GM19099 (cell line): ENCODE data around the gene FEZ2.

ENCODE experiments used
- POLR2A ChIP-seq: IDR thresholded peaks from 3 replicates; pipeline ENCODE4 v1.6.1; 2011; ENCODE audit warnings: low read depth; ENCODE audit not compliant: insufficient read length; ENCODE audit errors: extremely low read depth

The FEZ2 gene

DNA sequence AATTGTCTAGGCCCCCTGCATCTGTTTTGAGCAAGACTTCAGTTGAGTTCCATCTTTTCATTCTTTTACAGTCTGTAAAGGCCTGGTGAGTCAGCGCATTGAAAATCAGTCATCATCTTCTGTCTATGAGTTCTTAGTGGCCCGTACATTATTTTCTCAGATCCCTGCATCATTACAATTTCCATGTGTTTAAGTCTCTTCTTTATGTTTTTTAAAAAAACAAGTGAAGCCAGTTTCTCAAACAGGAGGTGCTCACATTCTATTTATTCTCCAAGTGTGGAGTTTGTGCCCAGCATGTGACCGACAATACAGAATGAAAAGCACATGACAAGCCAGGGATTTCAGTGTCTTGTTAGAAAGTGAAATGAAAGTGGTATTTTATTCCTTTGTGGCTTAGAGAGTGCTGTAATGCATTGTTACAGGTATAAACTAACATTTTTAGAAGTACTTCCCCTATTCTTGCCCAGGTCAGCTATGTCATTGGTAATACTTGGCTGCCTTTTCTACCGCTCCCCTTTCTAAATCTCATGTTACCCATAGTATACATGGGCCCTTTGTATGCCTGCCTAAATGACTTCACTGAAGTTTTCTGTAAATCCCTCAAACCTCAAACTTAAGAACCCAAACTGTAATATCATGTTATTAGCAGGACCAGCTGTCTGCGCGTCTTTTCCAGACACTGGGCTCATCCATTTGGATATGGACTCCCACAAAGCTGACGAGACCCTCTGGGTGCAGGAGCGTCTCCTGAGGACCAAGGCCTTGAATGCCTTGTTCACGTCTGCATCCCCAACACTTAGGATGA is 67.6 kb downstream of the FEZ2 start:
- TF ChIP-seq POLR2A = no peak

DNA sequence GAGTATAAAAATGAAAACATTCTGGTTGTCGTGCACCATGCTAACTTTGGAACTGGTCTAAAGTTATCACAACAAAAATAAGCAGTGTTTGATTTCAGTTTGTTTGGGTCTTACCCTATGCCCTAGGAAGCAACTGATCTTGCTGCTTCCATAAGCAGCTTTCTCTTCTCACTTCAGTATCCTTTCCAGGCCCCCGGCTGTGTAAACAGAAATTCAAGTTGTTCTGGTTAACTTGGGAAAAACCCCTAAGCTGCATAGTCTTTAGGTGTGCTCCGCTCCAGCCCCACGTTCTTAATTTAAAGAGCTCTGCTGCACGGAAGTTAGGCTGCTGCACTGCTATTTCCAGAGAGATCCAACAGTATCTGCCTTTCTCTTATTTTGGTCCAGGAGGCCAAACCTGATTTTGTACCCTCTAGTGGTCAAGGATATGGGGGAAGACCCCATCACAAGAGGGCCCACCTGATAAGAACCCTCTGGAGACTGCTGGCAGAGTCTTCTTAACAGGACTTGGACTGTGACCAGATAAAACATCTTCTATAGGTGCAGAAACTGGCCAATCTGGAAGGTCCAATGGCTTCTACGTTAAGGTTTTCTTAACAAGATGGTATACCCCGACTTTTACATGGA is 69.1 kb downstream of the FEZ2 start:
- TF ChIP-seq POLR2A = no peak

DNA sequence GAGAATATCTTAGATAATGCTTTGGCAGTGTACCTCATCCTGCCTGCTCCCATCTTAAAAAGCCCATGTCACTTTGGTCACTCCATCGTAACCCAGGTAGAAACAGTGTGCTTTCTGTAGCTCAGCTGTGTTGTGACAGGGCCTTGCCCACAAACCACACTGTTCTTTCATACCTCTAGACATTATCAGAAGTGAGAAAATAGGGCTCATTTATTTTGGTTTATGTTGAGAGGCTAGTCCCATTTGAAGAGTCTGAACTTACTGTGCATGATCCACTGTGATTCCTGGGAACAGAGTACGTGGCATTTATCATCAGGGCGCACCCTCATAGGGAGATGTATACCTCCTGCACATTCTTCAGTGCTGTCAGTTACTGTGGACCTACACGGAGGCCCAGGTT is 69.7 kb downstream of the FEZ2 start:
- TF ChIP-seq POLR2A = no peak

DNA sequence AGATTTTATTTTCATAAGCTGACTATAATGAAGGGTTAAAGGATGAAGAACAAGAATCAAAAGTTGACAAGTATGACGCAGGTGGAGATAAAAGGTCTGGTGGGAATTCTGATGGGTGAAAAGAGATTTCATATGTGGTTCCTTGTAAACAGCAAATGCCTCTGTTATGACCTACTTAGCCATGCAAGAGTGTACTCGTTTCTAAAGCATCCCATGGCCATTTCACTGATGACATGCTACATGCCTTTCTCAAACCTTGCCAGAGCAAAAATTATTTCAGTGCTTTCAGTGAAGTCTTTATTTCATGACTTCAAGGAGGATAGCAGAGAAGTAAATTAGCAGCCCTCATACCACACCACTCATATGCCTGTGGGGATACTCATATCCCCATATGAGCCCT is 71.7 kb downstream of the FEZ2 start:
- TF ChIP-seq POLR2A = no peak

- TF ChIP-seq POLR2A = no peak
Observed at GRCh38 chr2:36525245-36525644, 72.7 kb downstream of the FEZ2 start.

- no peak for TF ChIP-seq POLR2A
Observed at GRCh38 chr2:36523153-36523552, 74.8 kb downstream of the FEZ2 start.

DNA sequence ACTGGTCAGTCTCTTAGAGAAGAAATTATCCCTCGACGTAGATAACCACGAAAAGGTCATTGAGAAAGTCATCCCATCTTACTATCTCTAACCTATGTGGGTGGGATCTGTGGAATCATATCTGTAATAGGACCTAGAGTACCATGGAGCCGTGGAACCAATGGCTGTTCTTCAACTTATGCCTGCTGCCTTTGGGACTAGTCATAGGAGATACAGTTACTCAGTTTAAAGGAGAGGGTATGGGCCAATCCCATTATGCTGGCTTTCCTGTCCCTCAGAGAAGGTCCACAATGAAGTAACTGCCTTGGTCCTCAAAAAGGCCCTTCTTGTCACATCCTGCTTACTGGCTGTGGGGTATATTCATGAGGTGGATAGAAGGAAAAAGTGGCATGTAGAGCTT is 77.5 kb downstream of the FEZ2 start:
- no peak for TF ChIP-seq POLR2A

DNA sequence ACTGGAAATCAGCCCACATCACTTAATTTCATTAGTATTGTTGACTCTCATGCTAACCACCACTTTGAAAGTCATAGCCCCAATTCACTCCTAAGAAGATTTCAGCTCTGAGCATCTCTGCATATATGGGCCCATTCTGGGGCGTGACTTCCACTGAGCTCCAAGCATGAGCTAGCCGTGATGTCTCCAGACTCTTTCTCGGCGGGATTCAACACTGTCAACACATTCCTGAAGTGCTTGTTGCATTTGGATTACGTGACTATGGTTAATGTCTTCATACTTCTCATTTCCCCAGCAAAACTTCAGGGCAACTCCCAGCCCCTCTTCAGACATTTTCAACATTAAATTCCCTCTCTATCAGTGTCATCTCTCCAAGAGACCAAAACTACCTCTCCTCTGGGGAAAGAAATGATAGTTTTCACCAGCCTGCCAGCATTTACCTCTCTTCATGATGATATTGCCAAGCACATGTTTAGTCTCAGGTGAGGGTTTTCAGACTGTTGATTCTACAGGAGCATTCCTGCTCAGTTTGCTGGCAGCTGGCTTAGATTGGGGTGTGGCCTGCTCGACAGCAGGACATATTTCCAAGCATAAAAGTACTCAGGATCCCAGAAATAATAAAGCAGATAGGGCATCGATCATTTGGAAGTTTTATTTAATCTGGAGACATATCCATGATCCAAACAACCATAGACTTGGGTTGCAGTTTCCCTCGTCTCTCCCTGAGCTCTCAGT is 81.7 kb downstream of the FEZ2 start:
- TF ChIP-seq POLR2A = no peak

DNA sequence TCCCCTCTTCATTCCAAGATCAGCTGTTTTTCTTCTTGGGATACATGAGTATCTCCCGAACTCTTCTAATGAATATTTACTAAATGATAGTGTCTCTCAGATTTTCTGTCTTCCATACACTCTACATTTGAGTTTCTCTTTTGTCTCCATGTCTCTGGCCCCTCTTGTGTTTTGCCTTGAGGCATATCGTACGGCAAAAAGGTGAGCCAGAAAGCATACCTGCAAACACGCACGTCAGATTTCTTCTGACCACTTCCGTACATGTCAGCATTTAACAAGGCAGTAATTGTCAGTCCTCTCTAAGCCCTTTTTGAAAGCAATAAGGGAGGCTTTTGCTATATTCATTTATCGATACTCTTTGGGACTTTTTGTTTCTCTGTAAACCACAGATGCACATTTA is 82.4 kb downstream of the FEZ2 start:
- TF ChIP-seq POLR2A = no peak

- no peak for TF ChIP-seq POLR2A
Observed at GRCh38 chr2:36513661-36514060, 84.3 kb downstream of the FEZ2 start.

- TF ChIP-seq POLR2A = no peak
Observed at GRCh38 chr2:36512705-36513104, 85.3 kb downstream of the FEZ2 start.

- TF ChIP-seq POLR2A = no peak
Observed at GRCh38 chr2:36511858-36512603, 85.9 kb downstream of the FEZ2 start.

- TF ChIP-seq POLR2A = no peak
Observed at GRCh38 chr2:36509075-36509474, 88.9 kb downstream of the FEZ2 start.

- no peak for TF ChIP-seq POLR2A
Observed at GRCh38 chr2:36507408-36507812, 90.6 kb downstream of the FEZ2 start.
